Vagina (tissue), 2 donors: Measurements from ENCODE around the gene SPTY2D1. TPM values are rescaled to one million over a fixed set of nuclear protein-coding genes. Genes with fewer than 3 reads are reported as not detected.

Source experiments
- DNase-seq, 2 donors: peaks; one replicate each; pipeline ENCODE4 v3.0.0-alpha.2; 2017; ENCODE audit errors: extremely low spot score in 2 of 2
- H3K27ac ChIP-seq: fragments of 200-600 bp; sonication (generic); one replicate; pipeline ENCODE4 v1.5.1; 2019
- H3K27me3 ChIP-seq: fragments of 200-600 bp; sonication (generic); one replicate; pipeline ENCODE4 v1.5.1; 2019
- H3K36me3 ChIP-seq, 2 donors: fragments of 200-600 bp; sonication (generic); one replicate each; pipeline ENCODE4 v1.5.1; 2017 to 2019
- H3K4me1 ChIP-seq: fragments of 200-600 bp; sonication (generic); one replicate; pipeline ENCODE4 v1.5.1; 2019
- H3K4me3 ChIP-seq, 2 donors: fragments of 200-600 bp; sonication (generic); 1 replicate in 1 of 2; 2 replicates in 1 of 2; pipeline ENCODE4 v1.5.1; 2016 to 2019
- H3K9me3 ChIP-seq: fragments of 200-600 bp; sonication (generic); one replicate; pipeline ENCODE4 v1.5.1; 2019
- CTCF ChIP-seq, 3 experiments: fragments of 450-650 bp in 2 of 3; fragments of 200-600 bp in 1 of 3; sonication (generic) in 1 of 3; IDR thresholded peaks; one replicate each; pipeline ENCODE4 v1.5.1; 2017 to 2019; ENCODE audit warnings: antibody characterized with exemption in 3 of 3, mild to moderate bottlenecking in 2 of 3, moderate library complexity in 2 of 3
- POLR2A ChIP-seq, 2 donors: fragments of 450-650 bp; IDR thresholded peaks; one replicate each; pipeline ENCODE4 v1.6.1; 2017; ENCODE audit warnings: antibody characterized with exemption in 2 of 2, mild to moderate bottlenecking in 2 of 2, moderate library complexity in 2 of 2
- POLR2AphosphoS5 ChIP-seq, 2 donors: sonication (generic); formaldehyde crosslinking; IDR thresholded peaks; one replicate each; pipeline ENCODE4 v1.9.0; 2017; ENCODE audit warnings: antibody characterized with exemption in 2 of 2, mild to moderate bottlenecking in 2 of 2, low read depth in 1 of 2; ENCODE audit not compliant: insufficient read depth in 1 of 2
- intact Hi-C: fragments of 100-400 bp; cut with DNase I; formaldehyde crosslinking; loops from one replicate; pipeline ENCODE4 v1.15.1; 2023
- total RNA-seq: library from RNA; depleted of rRNA; stranded (reverse); fragments of >200 nt; gene quantifications from one replicate; pipeline ENCODE4 v1.2.3, GENCODE V29; 2016

Gene SPTY2D1
- total RNA-seq, 1 donor from 2014 or later: 23.8 TPM

GRCh38 chr11:18588297-18589252, 45.6 kb downstream of the SPTY2D1 start, which contains the start of gene UEVLD:
Gene UEVLD (minus strand): TSS chr11:18588734. CDS start chr11:18588654, 80 bp downstream.
- Histone ChIP-seq H3K4me1 (peaks cover 35% of the 10 kb centered on the region), H3K9me3 (no peaks in the 10 kb centered on the region), H3K27ac (peak within 1 kb of the TSS; percentile 70), H3K36me3 (no peaks in the 10 kb centered on the region), H3K27me3 (no peaks in the 10 kb centered on the region), H3K4me3 (peak within 1 kb of the TSS; percentile 80 to 90)
- TF ChIP-seq POLR2AphosphoS5 (IDR thresholded peaks at IDR 0.05; ENCODE audit: insufficient read depth in 1 of 2, low read depth in 1 of 2) (peak; percentile 92 to 95), CTCF (IDR thresholded peaks at IDR 0.05) (no peak), POLR2A (IDR thresholded peaks at IDR 0.05) (peak in 1 of 2 donors; percentile 31)
- peak in 1 of 2 donors; percentile 93 for DNase-seq
- intact Hi-C loops: loop anchor here (5.0 kb wide), 1 partner anchor 134 kb away; no protein-coding TSS in a partner anchor

- intact Hi-C loops: no loop called here
- peaks cover 0 to 8% of the 10 kb centered on the region in 2 donors for H3K36me3 ChIP-seq
Observed at GRCh38 chr11:18581825-18582224, 52.3 kb downstream of the SPTY2D1 start.

GRCh38 chr11:18580113-18580766, 53.9 kb downstream of the SPTY2D1 start:
- Histone ChIP-seq H3K27ac (no peak overlapping the region), H3K36me3 (peaks cover 0 to 19% of the 10 kb centered on the region in 2 donors), H3K9me3 (no peaks in the 10 kb centered on the region), H3K27me3 (no peaks in the 10 kb centered on the region), H3K4me1 (no peaks in the 10 kb centered on the region), H3K4me3 (no peak overlapping the region)
- DNase-seq: no peak
- TF ChIP-seq POLR2AphosphoS5 (IDR thresholded peaks at IDR 0.05; ENCODE audit: insufficient read depth in 1 of 2, low read depth in 1 of 2): no peak
- intact Hi-C loops: no loop called here

More at GRCh38 chr11:18581825-18582224, 52.3 kb downstream of the SPTY2D1 start:
- no peak for DNase-seq
- Histone ChIP-seq H3K27ac (no peak overlapping the region), H3K4me1 (peaks cover 5% of the 10 kb centered on the region), H3K27me3 (no peaks in the 10 kb centered on the region), H3K9me3 (no peaks in the 10 kb centered on the region), H3K4me3 (no peak overlapping the region)
- no peak for TF ChIP-seq CTCF (IDR thresholded peaks at IDR 0.05)
- no peak for TF ChIP-seq POLR2A (IDR thresholded peaks at IDR 0.05)
- TF ChIP-seq POLR2AphosphoS5 (IDR thresholded peaks at IDR 0.05; ENCODE audit: insufficient read depth in 1 of 2, low read depth in 1 of 2): no peak

GRCh38 chr11:18578975-18579598, 55.1 kb downstream of the SPTY2D1 start:
- no peak overlapping the region for H3K27ac ChIP-seq
- H3K4me3 ChIP-seq: no peak overlapping the region
- no peaks in the 10 kb centered on the region for H3K4me1 ChIP-seq
- TF ChIP-seq CTCF (IDR thresholded peaks at IDR 0.05) (no peak), POLR2A (IDR thresholded peaks at IDR 0.05) (no peak), POLR2AphosphoS5 (IDR thresholded peaks at IDR 0.05; ENCODE audit: insufficient read depth in 1 of 2, low read depth in 1 of 2) (no peak)
- no peak for DNase-seq
- peaks cover 0 to 23% of the 10 kb centered on the region in 2 donors for H3K36me3 ChIP-seq
- H3K27me3 ChIP-seq: no peaks in the 10 kb centered on the region
- H3K9me3 ChIP-seq: no peaks in the 10 kb centered on the region
- intact Hi-C loops: no loop called here

GRCh38 chr11:18575361-18575760, 58.8 kb downstream of the SPTY2D1 start:
- peaks cover 0 to 23% of the 10 kb centered on the region in 2 donors for H3K36me3 ChIP-seq

More at GRCh38 chr11:18575361-18575760, 58.8 kb downstream of the SPTY2D1 start:
- no peaks in the 10 kb centered on the region for H3K27me3 ChIP-seq
- H3K27ac ChIP-seq: no peak overlapping the region
- DNase-seq: no peak
- H3K9me3 ChIP-seq: no peaks in the 10 kb centered on the region
- no peaks in the 10 kb centered on the region for H3K4me1 ChIP-seq
- no peak overlapping the region for H3K4me3 ChIP-seq
- TF ChIP-seq POLR2A (IDR thresholded peaks at IDR 0.05) (no peak), CTCF (IDR thresholded peaks at IDR 0.05) (no peak), POLR2AphosphoS5 (IDR thresholded peaks at IDR 0.05; ENCODE audit: insufficient read depth in 1 of 2, low read depth in 1 of 2) (no peak)
- intact Hi-C loops: no loop called here
